Osteocyte (in vitro differentiated cells): Measurements from ENCODE around the gene TBC1D5. TPM values are rescaled to one million over a fixed set of nuclear protein-coding genes. Genes with fewer than 3 reads are reported as not detected.

Experiments
- DNase-seq: peaks from one replicate; pipeline ENCODE4 v3.0.0; 2021; ENCODE audit warnings: mixed read lengths; ENCODE audit not compliant: unreplicated experiment; ENCODE audit errors: extremely low spot score
- H3K27ac Mint-ChIP-seq: one replicate; pipeline ENCODE4 v1.8.0; 2021; ENCODE audit warnings: mild to moderate bottlenecking, mixed read lengths; ENCODE audit not compliant: unreplicated experiment
- H3K27me3 Mint-ChIP-seq: one replicate; pipeline ENCODE4 v1.8.0; 2021; ENCODE audit warnings: mixed read lengths; ENCODE audit not compliant: unreplicated experiment
- H3K36me3 Mint-ChIP-seq: one replicate; pipeline ENCODE4 v1.8.0; 2021; ENCODE audit warnings: mixed read lengths; ENCODE audit not compliant: unreplicated experiment
- H3K4me1 Mint-ChIP-seq: one replicate; pipeline ENCODE4 v1.8.0; 2021; ENCODE audit warnings: mixed read lengths; ENCODE audit not compliant: unreplicated experiment
- H3K4me3 Mint-ChIP-seq: one replicate; pipeline ENCODE4 v1.8.0; 2021; ENCODE audit warnings: mild to moderate bottlenecking, moderate library complexity, mixed read lengths; ENCODE audit not compliant: unreplicated experiment
- H3K9me3 Mint-ChIP-seq: one replicate; pipeline ENCODE4 v1.8.0; 2021; ENCODE audit warnings: mixed read lengths; ENCODE audit not compliant: unreplicated experiment
- CTCF ChIP-seq: fragments of 200-600 bp; sonication (generic); IDR thresholded peaks from 2 replicates; pipeline ENCODE4 v1.5.0; 2021; ENCODE audit warnings: antibody characterized with exemption, mild to moderate bottlenecking, moderate library complexity
- total RNA-seq: library from RNA; stranded (reverse); gene quantifications from 2 replicates; pipeline ENCODE4 v1.2.1, GENCODE V29; 2021

The TBC1D5 gene
- total RNA-seq, 1 donor from 2014 or later: 69.2 TPM

- no peaks in the 10 kb centered on the region for H3K9me3 Mint-ChIP-seq
- no peak overlapping the region for H3K27ac Mint-ChIP-seq
- H3K4me3 Mint-ChIP-seq: no peak overlapping the region
- peak; percentile 67 for TF ChIP-seq CTCF
- H3K36me3 Mint-ChIP-seq: no peaks in the 10 kb centered on the region
- H3K27me3 Mint-ChIP-seq: no peaks in the 10 kb centered on the region
- no peak for DNase-seq
- H3K4me1 Mint-ChIP-seq: peaks cover 9% of the 10 kb centered on the region
These were observed 311.4 kb downstream of the TBC1D5 start for GRCh38 chr3:17431004-17431403.

- H3K36me3 Mint-ChIP-seq: no peaks in the 10 kb centered on the region
These were observed 311.8 kb downstream of the TBC1D5 start for GRCh38 chr3:17430582-17430981.

GRCh38 chr3:17423786-17424536, 318.5 kb downstream of the TBC1D5 start:
- Mint-ChIP-seq H3K4me1 (peaks cover 9% of the 10 kb centered on the region), H3K4me3 (no peak overlapping the region), H3K27me3 (no peaks in the 10 kb centered on the region), H3K27ac (no peak overlapping the region), H3K36me3 (peaks cover 2% of the 10 kb centered on the region), H3K9me3 (no peaks in the 10 kb centered on the region)
- TF ChIP-seq CTCF: no peak
- DNase-seq: no peak

More at GRCh38 chr3:17430582-17430981, 311.8 kb downstream of the TBC1D5 start:
- Mint-ChIP-seq H3K4me1 (peaks cover 9% of the 10 kb centered on the region), H3K27ac (no peak overlapping the region), H3K9me3 (no peaks in the 10 kb centered on the region), H3K4me3 (no peak overlapping the region), H3K27me3 (no peaks in the 10 kb centered on the region)
- no peak for TF ChIP-seq CTCF
- DNase-seq: no peak

- TF ChIP-seq CTCF: no peak
- no peak overlapping the region for H3K4me3 Mint-ChIP-seq
- peaks cover 2% of the 10 kb centered on the region for H3K36me3 Mint-ChIP-seq
- H3K4me1 Mint-ChIP-seq: peaks cover 9% of the 10 kb centered on the region
- no peak for DNase-seq
- H3K9me3 Mint-ChIP-seq: no peaks in the 10 kb centered on the region
- no peak overlapping the region for H3K27ac Mint-ChIP-seq
- no peaks in the 10 kb centered on the region for H3K27me3 Mint-ChIP-seq
These were observed 319.8 kb downstream of the TBC1D5 start for GRCh38 chr3:17422636-17423035.

GRCh38 chr3:17420668-17421067, 321.8 kb downstream of the TBC1D5 start:
- DNase-seq: no peak

More at GRCh38 chr3:17420668-17421067, 321.8 kb downstream of the TBC1D5 start:
- Mint-ChIP-seq H3K27me3 (no peaks in the 10 kb centered on the region), H3K4me1 (peaks cover 9% of the 10 kb centered on the region), H3K9me3 (no peaks in the 10 kb centered on the region), H3K4me3 (no peak overlapping the region), H3K36me3 (peaks cover 2% of the 10 kb centered on the region), H3K27ac (no peak overlapping the region)
- no peak for TF ChIP-seq CTCF
